Smooth muscle cell (in vitro differentiated cells): ENCODE measurements around the gene OR14A16. TPM values are rescaled to one million over a fixed set of nuclear protein-coding genes. Genes with fewer than 3 reads are reported as not detected.

Experiments used
- DNase-seq: peaks from one replicate; lab custom pipeline; 2025; ENCODE audit not compliant: unreplicated experiment; lab: John Stamatoyannopoulos, UW
- H2AFZ ChIP-seq: fragments of 200-600 bp; sonication (generic); 2 replicates; pipeline ENCODE4 v1.6.0; 2016; ENCODE audit warnings: antibody characterized with exemption, low read depth, mild to moderate bottlenecking
- H3F3A ChIP-seq: fragments of 200-600 bp; sonication (generic); 2 replicates; pipeline ENCODE4 v1.6.0; 2017; ENCODE audit warnings: antibody characterized with exemption, low read depth
- H3K27ac ChIP-seq: fragments of 200-600 bp; sonication (generic); 2 replicates; pipeline ENCODE4 v1.5.1; 2016; ENCODE audit warnings: low read depth, mild to moderate bottlenecking
- H3K27me3 ChIP-seq: fragments of 200-600 bp; sonication (generic); 2 replicates; pipeline ENCODE4 v1.6.1; 2016; ENCODE audit warnings: low read depth, mild to moderate bottlenecking
- H3K36me3 ChIP-seq: fragments of 200-600 bp; sonication (generic); 2 replicates; pipeline ENCODE4 v1.5.1; 2016; ENCODE audit warnings: low read depth
- H3K4me1 ChIP-seq: fragments of 200-600 bp; sonication (generic); 2 replicates; pipeline ENCODE4 v1.5.1; 2016; ENCODE audit warnings: low read depth
- H3K4me2 ChIP-seq: fragments of 200-600 bp; sonication (generic); 2 replicates; pipeline ENCODE4 v1.6.0; 2016; ENCODE audit warnings: mild to moderate bottlenecking
- H3K4me3 ChIP-seq: fragments of 200-600 bp; sonication (generic); 2 replicates; pipeline ENCODE4 v1.5.1; 2016; ENCODE audit warnings: mild to moderate bottlenecking
- H3K79me2 ChIP-seq: fragments of 200-600 bp; sonication (generic); 2 replicates; pipeline ENCODE4 v1.6.0; 2016; ENCODE audit warnings: low read depth, mild to moderate bottlenecking
- H3K9ac ChIP-seq: fragments of 200-600 bp; sonication (generic); 2 replicates; pipeline ENCODE4 v1.6.0; 2016; ENCODE audit warnings: low read depth
- H3K9me3 ChIP-seq: fragments of 200-600 bp; sonication (generic); replicated peaks from 2 replicates; pipeline ENCODE4 v1.5.1; 2016; ENCODE audit warnings: low read depth
- H4K20me1 ChIP-seq: fragments of 200-600 bp; sonication (generic); 2 replicates; pipeline ENCODE4 v1.6.0; 2016; ENCODE audit warnings: low read depth
- WGBS: methylation state at CpG from one replicate; pipeline ENCODE4 v1.1.7; 2016; ENCODE audit warnings: low lambda C conversion rate; 5-methylcytosine and 5-hydroxymethylcytosine counted together
- polyA plus RNA-seq: library from polyadenylated mRNA; unstranded; fragments of >200 nt; fragmentation: Nextera tagmentation; extraction: Ambion mirVana; gene quantifications from 2 replicates; pipeline ENCODE4 v1.2.1, GENCODE V29; 2016
- total RNA-seq: library from RNA; depleted of rRNA; stranded (reverse); fragments of >200 nt; gene quantifications from 2 replicates; pipeline ENCODE4 v1.2.3, GENCODE V29; 2014
- TF ChIP-seq, protein P1 (sequence below): fragments of 200-600 bp; sonication (generic); IDR thresholded peaks from 2 replicates; pipeline ENCODE4 v1.5.1; 2017; ENCODE audit warnings: borderline replicate concordance, mild to moderate bottlenecking, antibody characterized with exemption; ENCODE audit not compliant: insufficient read depth, poor library complexity, severe bottlenecking

OR14A16 gene
- total and polyA plus RNA-seq, 2 experiments from 2014 or later = not detected

DNA sequence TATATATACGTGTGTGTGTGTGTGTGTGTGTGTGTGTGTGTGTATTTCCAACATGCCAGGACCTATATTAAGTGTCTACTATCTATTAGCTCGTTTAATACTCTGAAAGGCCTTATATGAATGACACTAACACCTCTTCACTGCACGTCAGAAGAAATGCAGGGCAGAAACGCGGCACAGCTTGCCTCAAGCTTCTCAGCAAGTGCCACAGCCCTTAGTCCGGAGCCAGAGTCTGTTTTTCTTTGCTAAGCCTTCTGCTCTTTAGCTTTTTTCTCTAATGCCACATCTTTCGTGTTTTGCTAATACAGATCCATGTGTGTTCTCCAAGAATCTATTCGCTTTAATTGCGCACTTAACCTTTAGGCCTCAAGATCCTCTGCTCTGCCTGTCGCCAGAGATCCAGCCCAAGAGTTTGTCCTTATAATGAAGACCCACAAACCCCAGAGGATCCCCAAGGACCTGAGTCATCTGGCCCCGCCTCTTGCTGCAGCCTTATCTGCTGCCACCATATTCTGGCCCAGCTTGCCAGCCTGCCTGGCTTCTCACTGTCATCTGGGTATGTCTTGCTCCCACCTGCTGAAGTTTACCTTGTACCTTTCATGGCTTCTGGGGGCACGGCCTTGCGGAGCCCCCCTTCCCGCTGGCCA, 31.1 kb upstream of the OR14A16 start:
- WGBS = 67% methylated on average over 14 of the region's 14 CpGs
- Histone ChIP-seq H3K9me3 (peaks cover 3% of the 10 kb centered on the region), H3K27me3 (no peaks in the 10 kb centered on the region), H3K27ac (no peak overlapping the region), H2AFZ (no peak overlapping the region), H3K4me2 (no peak overlapping the region), H3K4me3 (no peak overlapping the region), H3K4me1 (no peaks in the 10 kb centered on the region), H3K79me2 (no peaks in the 10 kb centered on the region), H3K36me3 (no peaks in the 10 kb centered on the region), H3F3A (no peaks in the 10 kb centered on the region), H4K20me1 (no peaks in the 10 kb centered on the region), H3K9ac (no peak overlapping the region)
- no peak for DNase-seq
- TF ChIP-seq, protein P1, sequence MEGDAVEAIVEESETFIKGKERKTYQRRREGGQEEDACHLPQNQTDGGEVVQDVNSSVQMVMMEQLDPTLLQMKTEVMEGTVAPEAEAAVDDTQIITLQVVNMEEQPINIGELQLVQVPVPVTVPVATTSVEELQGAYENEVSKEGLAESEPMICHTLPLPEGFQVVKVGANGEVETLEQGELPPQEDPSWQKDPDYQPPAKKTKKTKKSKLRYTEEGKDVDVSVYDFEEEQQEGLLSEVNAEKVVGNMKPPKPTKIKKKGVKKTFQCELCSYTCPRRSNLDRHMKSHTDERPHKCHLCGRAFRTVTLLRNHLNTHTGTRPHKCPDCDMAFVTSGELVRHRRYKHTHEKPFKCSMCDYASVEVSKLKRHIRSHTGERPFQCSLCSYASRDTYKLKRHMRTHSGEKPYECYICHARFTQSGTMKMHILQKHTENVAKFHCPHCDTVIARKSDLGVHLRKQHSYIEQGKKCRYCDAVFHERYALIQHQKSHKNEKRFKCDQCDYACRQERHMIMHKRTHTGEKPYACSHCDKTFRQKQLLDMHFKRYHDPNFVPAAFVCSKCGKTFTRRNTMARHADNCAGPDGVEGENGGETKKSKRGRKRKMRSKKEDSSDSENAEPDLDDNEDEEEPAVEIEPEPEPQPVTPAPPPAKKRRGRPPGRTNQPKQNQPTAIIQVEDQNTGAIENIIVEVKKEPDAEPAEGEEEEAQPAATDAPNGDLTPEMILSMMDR = no peak

DNA sequence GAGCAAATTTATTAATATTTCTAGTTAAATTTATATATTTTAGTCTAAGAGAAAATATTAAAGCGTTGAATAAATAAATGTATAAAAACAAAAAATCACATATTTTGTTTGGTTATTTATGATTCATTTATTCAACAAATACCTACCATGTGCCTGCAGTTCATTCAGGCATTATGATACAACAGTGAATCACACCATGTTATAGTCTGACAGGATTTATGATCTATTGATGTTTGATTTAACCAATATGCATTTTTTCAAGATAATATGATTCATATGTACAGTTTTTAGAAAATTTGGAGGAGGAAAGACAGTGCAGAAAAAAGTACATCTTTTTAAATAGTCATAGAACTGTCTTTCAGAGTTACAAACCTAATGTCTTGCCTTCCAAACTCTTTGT, 25.7 kb upstream of the OR14A16 start:
- no peaks in the 10 kb centered on the region for H3K36me3 ChIP-seq
- no peak overlapping the region for H2AFZ ChIP-seq
- no peak overlapping the region for H3K4me2 ChIP-seq
- no peak overlapping the region for H3K9ac ChIP-seq
- TF ChIP-seq, protein P1 = no peak
- H3K79me2 ChIP-seq = no peaks in the 10 kb centered on the region
- WGBS = 69% methylated on average over 1 of the region's 1 CpG
- no peaks in the 10 kb centered on the region for H4K20me1 ChIP-seq
- DNase-seq = no peak
- H3K4me1 ChIP-seq = no peaks in the 10 kb centered on the region
- no peak overlapping the region for H3K27ac ChIP-seq
- no peaks in the 10 kb centered on the region for H3F3A ChIP-seq
- H3K9me3 ChIP-seq = peaks cover 4% of the 10 kb centered on the region
- H3K4me3 ChIP-seq = no peak overlapping the region
- no peaks in the 10 kb centered on the region for H3K27me3 ChIP-seq

DNA sequence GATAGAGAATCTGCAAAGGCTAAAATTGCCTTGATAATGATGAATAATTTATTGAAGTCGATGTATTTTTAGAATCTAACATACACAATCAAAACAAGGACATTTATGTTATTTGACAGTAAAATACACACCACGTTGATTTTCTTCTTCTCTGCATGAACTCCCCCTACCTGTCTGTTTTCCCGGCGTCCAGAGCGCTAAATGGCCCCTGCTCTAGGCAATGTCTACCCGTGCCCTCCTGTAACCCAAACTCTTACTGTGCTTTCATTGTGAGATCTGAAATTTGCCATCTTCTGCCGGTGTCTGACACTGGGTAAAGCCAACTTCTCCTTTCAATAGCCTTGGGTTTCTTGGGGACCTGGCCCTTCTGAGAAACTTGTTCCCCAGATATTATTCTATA, 24.4 kb upstream of the OR14A16 start:
- Histone ChIP-seq H3K9me3 (peaks cover 4% of the 10 kb centered on the region), H3F3A (no peaks in the 10 kb centered on the region)
- 81% methylated on average over 7 of the region's 7 CpGs for WGBS

More for the DNA sequence above, 24.4 kb upstream of the OR14A16 start:
- H3K36me3 ChIP-seq = no peaks in the 10 kb centered on the region
- H3K4me2 ChIP-seq = no peak overlapping the region
- H3K4me3 ChIP-seq = no peak overlapping the region
- no peak overlapping the region for H3K9ac ChIP-seq
- no peak for DNase-seq
- no peaks in the 10 kb centered on the region for H3K4me1 ChIP-seq
- no peak overlapping the region for H3K27ac ChIP-seq
- TF ChIP-seq, protein P1 = no peak
- H4K20me1 ChIP-seq = no peaks in the 10 kb centered on the region
- H3K79me2 ChIP-seq = no peaks in the 10 kb centered on the region
- no peak overlapping the region for H2AFZ ChIP-seq
- no peaks in the 10 kb centered on the region for H3K27me3 ChIP-seq
